ENCODE measurements around the gene CLRN3.

DNA sequence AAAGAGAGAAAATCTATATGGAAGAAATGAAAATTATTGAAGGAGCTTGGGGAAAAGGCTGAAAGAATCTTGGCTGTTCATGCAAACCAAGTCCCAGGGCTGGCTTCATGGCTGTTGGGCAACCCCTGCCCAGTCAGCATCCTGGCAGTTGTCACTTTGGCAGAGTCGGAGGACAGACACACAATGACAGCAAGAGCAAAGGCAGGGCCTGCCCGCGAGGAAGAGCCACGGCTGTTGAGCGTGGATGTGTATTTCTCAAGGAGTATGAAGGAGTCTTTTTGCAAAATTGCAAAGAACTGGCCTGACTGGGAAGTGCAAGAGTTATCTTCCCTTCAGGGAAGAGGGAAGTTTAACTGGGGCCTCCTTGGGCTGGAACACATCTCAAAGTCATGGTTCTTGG, 25.8 kb upstream of the CLRN3 start:
- TF ChIP-seq CTCF (IDR thresholded peaks at IDR 0.05) (no peak), POLR2A (IDR thresholded peaks at IDR 0.05) (no peak)
